ENCODE measurements around the gene SCGB1D1. TPM values are rescaled to one million over a fixed set of nuclear protein-coding genes. Genes with fewer than 3 reads are reported as not detected.

SCGB1D1 gene
- total and polyA plus RNA-seq, 4 donors, result not detected

DNA sequence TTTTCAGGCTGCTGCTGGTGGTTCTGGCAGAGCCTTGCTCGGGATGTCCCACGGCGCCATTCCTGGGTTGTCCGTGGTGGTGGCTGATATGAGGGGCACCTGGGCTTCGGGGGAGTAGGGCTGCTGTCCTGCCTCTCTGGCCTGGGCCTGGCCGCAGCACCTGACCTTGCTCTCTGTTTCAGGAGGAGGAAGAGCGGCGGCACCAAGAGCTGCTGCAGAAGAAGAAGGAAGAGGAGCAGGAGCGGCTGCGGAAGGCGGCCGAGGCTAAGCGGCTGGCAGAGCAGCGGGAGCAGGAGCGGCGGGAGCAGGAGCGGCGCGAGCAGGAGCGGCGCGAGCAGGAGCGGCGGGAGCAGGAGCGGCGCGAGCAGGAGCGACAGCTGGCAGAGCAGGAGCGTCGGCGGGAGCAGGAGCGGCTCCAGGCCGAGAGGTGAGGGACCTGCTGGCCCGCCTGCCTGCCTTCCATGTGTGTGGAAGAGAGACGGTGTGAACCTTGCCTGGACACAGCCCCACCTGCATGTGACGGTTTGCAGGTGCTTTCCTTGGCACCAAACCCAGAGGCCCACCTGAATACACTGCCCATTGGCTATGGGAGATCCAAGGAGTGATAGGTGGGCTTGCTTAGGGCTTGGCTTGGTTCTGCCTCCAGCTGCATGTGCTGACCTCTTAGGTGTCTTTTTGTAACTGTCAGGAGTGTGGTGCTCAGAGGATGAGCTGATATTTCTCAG, 43.4 kb upstream of the SCGB1D1 start:
- WGBS (ENCODE audit: insufficient coverage), result 95% methylated on average over 36 of the region's 36 CpGs
- DNase-seq (ENCODE audit: low read depth in 4 of 6, low spot score in 6 of 6), result no peak

DNA sequence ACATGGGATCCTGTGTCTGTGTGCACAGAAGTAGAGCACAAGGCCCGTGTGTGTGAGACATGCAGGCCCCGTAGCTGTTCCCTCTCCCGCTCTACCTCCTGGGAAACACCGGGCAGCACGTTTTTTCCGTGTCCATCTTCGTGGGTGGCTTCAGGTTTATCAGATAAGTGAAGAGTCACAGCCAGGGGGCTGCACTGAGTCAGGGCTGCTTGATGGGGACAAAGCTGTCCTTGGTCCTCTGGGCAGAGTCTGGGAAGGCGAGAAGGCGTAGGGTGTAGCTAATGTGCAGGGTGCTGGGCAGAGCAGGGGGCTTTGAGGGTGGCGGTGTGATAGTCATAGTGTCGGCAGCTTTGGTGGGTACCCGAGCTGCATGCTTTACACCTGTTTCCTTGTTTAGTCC, 42.5 kb upstream of the SCGB1D1 start:
- Histone ChIP-seq H3K9me3 (ENCODE audit: control insufficient read depth, insufficient read depth, low read length) (no peaks in the 10 kb centered on the region), H3K4me3 (ENCODE audit: low read depth, low read length) (no peak overlapping the region), H3K27ac (ENCODE audit: low read depth, low read length) (no peak overlapping the region), H3K4me1 (ENCODE audit: control insufficient read depth, insufficient read depth, low read length) (peaks cover 27% of the 10 kb centered on the region), H3K36me3 (ENCODE audit: control insufficient read depth, insufficient read depth, low read length) (peaks cover 79% of the 10 kb centered on the region), H3K27me3 (ENCODE audit: control insufficient read depth, insufficient read depth, low read length) (no peaks in the 10 kb centered on the region)
- DNase-seq (ENCODE audit: low read depth in 4 of 6, low spot score in 6 of 6), result no peak
- 89% methylated on average over 12 of the region's 12 CpGs for WGBS (ENCODE audit: insufficient coverage)

More for the DNA sequence above, 43.4 kb upstream of the SCGB1D1 start:
- H3K27ac ChIP-seq (ENCODE audit: low read depth, low read length), result no peak overlapping the region
- peaks cover 36% of the 10 kb centered on the region for H3K4me1 ChIP-seq (ENCODE audit: control insufficient read depth, insufficient read depth, low read length)
- H3K4me3 ChIP-seq (ENCODE audit: low read depth, low read length), result no peak overlapping the region
- H3K9me3 ChIP-seq (ENCODE audit: control insufficient read depth, insufficient read depth, low read length), result no peaks in the 10 kb centered on the region
- H3K36me3 ChIP-seq (ENCODE audit: control insufficient read depth, insufficient read depth, low read length), result peaks cover 78% of the 10 kb centered on the region
- H3K27me3 ChIP-seq (ENCODE audit: control insufficient read depth, insufficient read depth, low read length), result no peaks in the 10 kb centered on the region

DNA sequence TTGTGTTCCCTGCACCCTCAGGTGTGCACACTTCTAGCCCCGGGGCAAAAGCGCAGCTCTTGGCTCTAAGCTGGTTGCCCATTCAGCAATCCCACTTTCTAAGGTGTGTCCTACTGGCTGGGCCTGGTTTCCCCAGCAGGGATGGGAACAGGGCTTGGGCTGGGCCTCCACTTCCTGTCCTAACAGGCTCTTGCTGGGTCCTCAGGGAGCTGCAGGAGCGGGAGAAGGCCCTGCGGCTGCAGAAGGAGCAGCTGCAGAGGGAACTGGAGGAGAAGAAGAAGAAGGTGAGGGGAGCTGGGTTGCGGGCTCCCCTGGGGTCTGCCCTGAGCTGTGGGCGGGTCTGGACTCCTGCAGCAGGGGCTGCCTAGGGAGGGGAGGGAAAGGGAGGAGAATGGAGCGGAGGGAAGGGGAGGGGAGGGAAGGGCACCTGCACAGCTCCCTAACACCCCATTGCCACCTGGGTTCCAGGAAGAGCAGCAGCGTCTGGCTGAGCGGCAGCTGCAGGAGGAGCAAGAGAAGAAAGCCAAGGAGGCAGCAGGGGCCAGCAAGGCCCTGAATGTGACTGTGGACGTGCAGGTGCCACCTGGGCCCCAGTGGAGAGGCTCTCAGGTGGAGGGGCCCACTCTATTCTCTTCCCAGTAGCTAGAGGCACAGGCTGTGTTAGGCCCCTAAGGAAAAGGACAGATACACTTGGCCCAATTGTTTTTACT, 41.6 kb upstream of the SCGB1D1 start:
- peaks cover 18% of the 10 kb centered on the region for H3K4me1 ChIP-seq (ENCODE audit: control insufficient read depth, insufficient read depth, low read length)

DNA sequence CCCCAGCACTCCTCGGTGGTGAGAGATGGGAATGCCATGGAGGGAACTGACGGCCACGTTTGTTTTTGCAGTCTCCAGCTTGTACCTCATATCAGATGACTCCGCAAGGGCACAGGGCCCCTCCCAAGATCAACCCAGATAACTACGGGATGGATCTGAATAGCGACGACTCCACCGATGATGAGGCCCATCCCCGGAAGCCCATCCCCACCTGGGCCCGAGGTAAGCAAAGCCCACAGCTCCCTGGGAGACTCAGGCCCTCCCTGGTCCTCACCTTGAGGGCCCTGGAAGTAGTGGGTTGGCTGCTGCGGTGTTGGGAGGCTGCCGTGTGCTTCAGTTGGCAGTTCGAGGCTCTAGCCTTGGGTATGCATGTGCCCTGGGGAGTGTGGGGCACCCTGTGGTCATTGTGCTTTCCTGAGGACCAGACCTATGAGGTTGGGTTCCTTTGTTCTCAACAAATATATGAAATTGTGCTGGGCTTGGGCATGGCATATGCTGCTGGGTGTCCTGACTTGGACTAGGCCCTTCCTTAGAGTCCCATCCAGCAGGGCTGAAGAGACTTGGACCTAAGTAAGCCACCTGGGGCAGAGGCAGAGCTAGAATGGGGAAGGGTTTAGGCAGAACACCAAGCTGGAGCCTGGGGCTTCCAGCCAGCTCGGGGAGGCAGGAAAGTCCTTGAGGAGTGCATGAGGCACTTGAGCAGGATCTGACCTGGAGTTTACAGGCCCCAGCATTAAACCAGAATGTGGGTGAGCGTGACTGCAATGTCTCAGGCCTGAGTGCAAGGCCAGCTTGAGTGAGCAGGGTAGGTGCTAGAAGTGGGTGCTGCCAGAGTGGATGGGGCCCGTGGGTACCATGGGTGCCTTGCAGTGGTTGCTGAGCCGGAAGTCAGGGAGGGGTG, 39.8 kb upstream of the SCGB1D1 start:
- Histone ChIP-seq H3K9me3 (ENCODE audit: control insufficient read depth, insufficient read depth, low read length) (no peaks in the 10 kb centered on the region), H3K36me3 (ENCODE audit: control insufficient read depth, insufficient read depth, low read length) (peaks cover 70% of the 10 kb centered on the region), H3K4me1 (ENCODE audit: control insufficient read depth, insufficient read depth, low read length) (peaks cover 2% of the 10 kb centered on the region), H3K4me3 (ENCODE audit: low read depth, low read length) (no peak overlapping the region), H3K27me3 (ENCODE audit: control insufficient read depth, insufficient read depth, low read length) (no peaks in the 10 kb centered on the region), H3K27ac (ENCODE audit: low read depth, low read length) (no peak overlapping the region)
- WGBS (ENCODE audit: insufficient coverage), result 94% methylated on average over 13 of the region's 17 CpGs
- DNase-seq (ENCODE audit: low read depth in 4 of 6, low spot score in 6 of 6), result no peak

More for the DNA sequence above, 41.6 kb upstream of the SCGB1D1 start:
- Histone ChIP-seq H3K27ac (ENCODE audit: low read depth, low read length) (no peak overlapping the region), H3K27me3 (ENCODE audit: control insufficient read depth, insufficient read depth, low read length) (no peaks in the 10 kb centered on the region), H3K4me3 (ENCODE audit: low read depth, low read length) (no peak overlapping the region), H3K36me3 (ENCODE audit: control insufficient read depth, insufficient read depth, low read length) (peaks cover 81% of the 10 kb centered on the region), H3K9me3 (ENCODE audit: control insufficient read depth, insufficient read depth, low read length) (no peaks in the 10 kb centered on the region)
- WGBS (ENCODE audit: insufficient coverage), result 94% methylated on average over 9 of the region's 10 CpGs
- no peak for DNase-seq (ENCODE audit: low read depth in 4 of 6, low spot score in 6 of 6)

DNA sequence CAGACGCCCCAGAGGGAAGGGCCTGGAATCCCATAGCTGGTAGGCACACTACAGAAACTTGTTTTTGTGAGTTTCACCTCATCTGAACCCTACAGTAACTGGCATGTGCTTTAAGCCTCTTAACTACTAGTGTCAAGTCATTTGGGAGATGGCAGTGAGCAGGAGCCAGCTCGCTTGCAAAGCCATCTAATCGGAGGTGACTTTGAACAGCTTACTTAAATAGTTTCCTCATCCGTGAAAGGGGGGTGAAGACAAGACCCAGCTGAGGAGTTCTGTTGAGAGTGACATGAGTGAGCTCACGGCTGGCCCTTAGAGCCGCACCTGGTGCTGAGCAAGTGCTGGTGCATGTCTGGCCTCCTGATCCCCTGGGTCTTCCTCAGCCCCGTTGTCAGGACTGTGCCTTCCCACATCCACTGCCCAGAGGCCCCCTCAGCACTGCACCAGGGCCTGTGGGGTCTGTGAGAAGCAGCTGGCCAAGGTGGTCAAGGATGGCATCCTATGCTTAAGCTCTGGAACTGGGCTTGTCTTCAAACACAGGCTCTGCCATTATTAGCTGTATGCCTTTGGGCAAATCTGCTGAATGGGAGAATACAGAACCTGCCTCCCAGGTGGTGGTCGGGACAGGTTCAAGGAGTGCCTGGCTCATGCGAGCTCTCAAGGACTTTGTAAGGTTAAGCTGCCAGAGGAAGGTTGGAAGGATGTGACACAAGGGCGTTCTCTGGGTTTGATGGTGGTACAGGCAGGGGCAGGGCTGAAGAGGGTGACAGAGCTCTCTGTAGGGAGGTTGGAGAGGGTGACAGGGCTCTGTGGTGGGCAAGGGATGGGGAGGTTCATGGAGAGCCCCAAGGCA, 38.9 kb upstream of the SCGB1D1 start:
- Histone ChIP-seq H3K4me3 (ENCODE audit: low read depth, low read length) (no peak overlapping the region), H3K9me3 (ENCODE audit: control insufficient read depth, insufficient read depth, low read length) (no peaks in the 10 kb centered on the region), H3K4me1 (ENCODE audit: control insufficient read depth, insufficient read depth, low read length) (no peaks in the 10 kb centered on the region), H3K27ac (ENCODE audit: low read depth, low read length) (no peak overlapping the region), H3K36me3 (ENCODE audit: control insufficient read depth, insufficient read depth, low read length) (peaks cover 61% of the 10 kb centered on the region), H3K27me3 (ENCODE audit: control insufficient read depth, insufficient read depth, low read length) (no peaks in the 10 kb centered on the region)
- DNase-seq (ENCODE audit: low read depth in 4 of 6, low spot score in 6 of 6), result no peak
- 98% methylated on average over 7 of the region's 10 CpGs for WGBS (ENCODE audit: insufficient coverage)

DNA sequence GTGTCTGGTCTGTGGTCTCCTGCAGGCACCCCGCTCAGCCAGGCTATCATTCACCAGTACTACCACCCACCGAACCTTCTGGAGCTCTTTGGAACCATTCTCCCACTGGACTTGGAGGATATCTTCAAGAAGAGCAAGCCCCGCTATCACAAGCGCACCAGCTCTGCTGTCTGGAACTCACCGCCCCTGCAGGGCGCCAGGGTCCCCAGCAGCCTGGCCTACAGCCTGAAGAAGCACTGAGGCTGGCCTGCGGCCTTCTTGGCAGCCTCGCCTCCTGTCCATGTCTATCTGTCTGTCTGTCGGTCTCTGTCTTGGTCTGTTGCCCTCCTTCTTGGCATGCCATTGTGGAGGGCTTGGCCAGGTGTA, 38.3 kb upstream of the SCGB1D1 start:
- no peak overlapping the region for H3K27ac ChIP-seq (ENCODE audit: low read depth, low read length)
- 99% methylated on average over 9 of the region's 9 CpGs for WGBS (ENCODE audit: insufficient coverage)
- H3K4me3 ChIP-seq (ENCODE audit: low read depth, low read length), result no peak overlapping the region
- DNase-seq (ENCODE audit: low read depth in 4 of 6, low spot score in 6 of 6), result no peak
- no peaks in the 10 kb centered on the region for H3K4me1 ChIP-seq (ENCODE audit: control insufficient read depth, insufficient read depth, low read length)
- H3K36me3 ChIP-seq (ENCODE audit: control insufficient read depth, insufficient read depth, low read length), result peaks cover 55% of the 10 kb centered on the region
- no peaks in the 10 kb centered on the region for H3K9me3 ChIP-seq (ENCODE audit: control insufficient read depth, insufficient read depth, low read length)
- no peaks in the 10 kb centered on the region for H3K27me3 ChIP-seq (ENCODE audit: control insufficient read depth, insufficient read depth, low read length)

DNA sequence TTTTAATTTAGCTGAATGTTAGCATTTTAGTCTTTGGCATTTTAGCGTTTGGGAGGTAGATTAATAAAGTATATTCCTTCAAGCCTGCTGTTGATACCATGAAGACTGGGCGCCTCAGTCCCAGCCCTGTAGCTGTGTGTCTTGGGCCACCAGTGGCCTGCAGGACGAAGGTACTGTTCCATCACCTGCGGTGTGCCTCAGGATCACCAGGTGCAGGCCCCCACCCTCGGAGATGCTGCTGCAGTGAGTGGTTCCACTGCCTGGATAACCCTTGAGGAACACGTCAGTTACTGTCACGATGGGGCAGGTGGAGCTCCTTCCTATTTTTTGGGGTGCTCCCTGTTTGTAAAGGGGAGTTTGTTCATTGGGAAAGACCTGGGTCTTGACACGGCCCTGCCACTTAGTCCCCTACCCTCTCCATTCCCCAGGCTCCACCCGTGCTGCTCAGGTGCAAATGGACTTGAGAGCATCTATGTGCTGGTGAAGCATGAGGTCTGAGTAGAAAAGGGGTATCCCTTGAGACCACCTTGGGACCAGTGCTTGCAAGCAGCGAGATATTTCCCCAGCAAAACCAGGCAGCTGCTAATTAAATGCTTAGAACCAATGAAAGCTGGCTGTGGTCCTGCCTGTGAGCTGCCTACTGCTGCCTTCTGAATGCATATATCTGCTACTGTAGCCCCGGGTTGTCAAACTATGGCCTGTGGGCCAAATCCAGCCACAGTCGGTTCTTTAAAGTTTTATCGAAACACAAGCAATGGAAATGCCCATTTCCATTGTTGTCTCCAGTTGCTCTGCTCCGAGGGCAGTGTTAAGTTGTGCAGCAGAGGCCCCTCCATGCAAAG, 37.5 kb upstream of the SCGB1D1 start:
- no peaks in the 10 kb centered on the region for H3K4me1 ChIP-seq (ENCODE audit: control insufficient read depth, insufficient read depth, low read length)
- H3K9me3 ChIP-seq (ENCODE audit: control insufficient read depth, insufficient read depth, low read length), result no peaks in the 10 kb centered on the region
- WGBS (ENCODE audit: insufficient coverage), result 96% methylated on average over 9 of the region's 14 CpGs
- H3K27me3 ChIP-seq (ENCODE audit: control insufficient read depth, insufficient read depth, low read length), result no peaks in the 10 kb centered on the region
- peaks cover 48% of the 10 kb centered on the region for H3K36me3 ChIP-seq (ENCODE audit: control insufficient read depth, insufficient read depth, low read length)
- no peak overlapping the region for H3K27ac ChIP-seq (ENCODE audit: low read depth, low read length)
- no peak overlapping the region for H3K4me3 ChIP-seq (ENCODE audit: low read depth, low read length)
- no peak for DNase-seq (ENCODE audit: low read depth in 4 of 6, low spot score in 6 of 6)

DNA sequence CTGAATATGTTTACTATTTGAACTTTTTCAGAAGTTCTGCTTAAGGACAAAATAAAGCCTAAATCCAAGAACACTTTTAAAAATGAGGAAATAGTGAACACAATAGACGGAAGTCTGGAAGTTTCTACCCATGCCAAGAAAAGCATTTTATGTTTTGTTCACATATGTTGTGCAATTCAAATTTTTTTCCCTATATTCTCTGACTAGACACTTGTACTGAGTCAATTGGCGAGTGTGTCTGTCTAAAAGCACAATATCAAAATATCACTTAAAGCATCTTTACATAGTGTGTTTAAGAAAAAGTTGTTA, 37.0 kb upstream of the SCGB1D1 start:
- H3K27ac ChIP-seq (ENCODE audit: low read depth, low read length), result no peak overlapping the region
- no peak for DNase-seq (ENCODE audit: low read depth in 4 of 6, low spot score in 6 of 6)
- H3K4me3 ChIP-seq (ENCODE audit: low read depth, low read length), result no peak overlapping the region
- H3K27me3 ChIP-seq (ENCODE audit: control insufficient read depth, insufficient read depth, low read length), result no peaks in the 10 kb centered on the region
- H3K36me3 ChIP-seq (ENCODE audit: control insufficient read depth, insufficient read depth, low read length), result peaks cover 42% of the 10 kb centered on the region
- no CpG with 5 or more reads among the region's 2 CpGs for WGBS (ENCODE audit: insufficient coverage)
- H3K9me3 ChIP-seq (ENCODE audit: control insufficient read depth, insufficient read depth, low read length), result no peaks in the 10 kb centered on the region
- H3K4me1 ChIP-seq (ENCODE audit: control insufficient read depth, insufficient read depth, low read length), result no peaks in the 10 kb centered on the region
